Measurements from ENCODE around the gene LPCAT1.

The LPCAT1 gene

DNA sequence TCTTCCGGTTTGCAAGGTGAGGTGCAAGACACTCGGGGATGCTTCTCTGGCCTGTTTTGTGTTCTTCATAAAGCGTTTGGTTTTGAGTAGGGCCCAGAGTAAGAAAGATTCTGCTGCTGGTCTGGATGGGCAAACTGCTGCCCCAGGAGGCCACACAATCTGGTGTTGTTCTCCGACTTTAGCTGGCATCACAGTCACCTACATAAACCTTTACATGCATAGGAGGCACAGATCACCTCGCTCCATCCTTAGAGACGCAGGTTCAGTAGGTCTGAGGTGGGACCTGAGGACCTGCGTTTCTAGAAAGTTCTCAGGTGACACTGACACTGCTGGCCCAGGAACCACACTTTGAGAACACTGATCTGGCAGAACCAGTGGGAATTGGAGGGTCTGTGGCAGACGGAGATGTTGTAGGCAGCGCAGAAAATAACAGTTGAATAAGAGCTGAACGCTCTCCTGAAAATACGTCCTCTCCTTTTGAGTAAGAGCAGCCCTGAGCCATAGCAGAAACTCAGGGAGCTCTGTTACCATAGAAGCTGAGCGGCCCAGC, 74.6 kb downstream of the LPCAT1 start:
- TF ChIP-seq, protein P1, sequence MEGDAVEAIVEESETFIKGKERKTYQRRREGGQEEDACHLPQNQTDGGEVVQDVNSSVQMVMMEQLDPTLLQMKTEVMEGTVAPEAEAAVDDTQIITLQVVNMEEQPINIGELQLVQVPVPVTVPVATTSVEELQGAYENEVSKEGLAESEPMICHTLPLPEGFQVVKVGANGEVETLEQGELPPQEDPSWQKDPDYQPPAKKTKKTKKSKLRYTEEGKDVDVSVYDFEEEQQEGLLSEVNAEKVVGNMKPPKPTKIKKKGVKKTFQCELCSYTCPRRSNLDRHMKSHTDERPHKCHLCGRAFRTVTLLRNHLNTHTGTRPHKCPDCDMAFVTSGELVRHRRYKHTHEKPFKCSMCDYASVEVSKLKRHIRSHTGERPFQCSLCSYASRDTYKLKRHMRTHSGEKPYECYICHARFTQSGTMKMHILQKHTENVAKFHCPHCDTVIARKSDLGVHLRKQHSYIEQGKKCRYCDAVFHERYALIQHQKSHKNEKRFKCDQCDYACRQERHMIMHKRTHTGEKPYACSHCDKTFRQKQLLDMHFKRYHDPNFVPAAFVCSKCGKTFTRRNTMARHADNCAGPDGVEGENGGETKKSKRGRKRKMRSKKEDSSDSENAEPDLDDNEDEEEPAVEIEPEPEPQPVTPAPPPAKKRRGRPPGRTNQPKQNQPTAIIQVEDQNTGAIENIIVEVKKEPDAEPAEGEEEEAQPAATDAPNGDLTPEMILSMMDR (conservative IDR thresholded peaks at IDR 0.05; ENCODE audit: control insufficient read depth, insufficient read depth, low read depth, low read length): no peak
- DNase-seq (ENCODE audit: low read depth): no peak
- no peak overlapping the region for H3K4me3 ChIP-seq (ENCODE audit: control insufficient read depth, low read depth, low read length)

DNA sequence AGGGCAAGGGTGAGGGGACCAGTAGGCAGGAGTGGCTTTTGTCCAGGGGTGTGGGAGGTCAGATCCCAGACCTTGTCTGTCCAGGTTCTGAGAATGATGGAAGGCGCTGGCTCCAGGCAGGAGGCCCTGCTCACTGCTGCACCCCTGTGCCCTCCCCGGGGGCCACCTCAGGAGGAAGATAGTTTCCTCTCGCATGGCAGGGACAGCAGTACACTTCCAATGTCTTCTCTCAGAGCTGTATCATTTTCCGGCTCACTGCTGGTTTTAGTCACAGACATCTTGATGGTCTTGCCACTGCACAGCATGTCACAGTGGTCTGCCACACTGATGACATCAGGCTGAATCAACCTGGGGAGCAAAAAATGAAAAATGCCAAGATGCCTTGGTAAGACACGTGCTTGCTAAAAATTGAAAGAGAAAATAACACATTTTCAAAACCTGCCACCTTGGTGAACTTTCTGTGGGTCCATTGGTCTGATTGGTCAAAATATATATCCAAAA, 75.2 kb downstream of the LPCAT1 start:
- no peak for DNase-seq (ENCODE audit: low read depth)
- TF ChIP-seq, protein P1 (conservative IDR thresholded peaks at IDR 0.05; ENCODE audit: control insufficient read depth, insufficient read depth, low read depth, low read length): no peak
- H3K4me3 ChIP-seq (ENCODE audit: control insufficient read depth, low read depth, low read length): no peak overlapping the region

DNA sequence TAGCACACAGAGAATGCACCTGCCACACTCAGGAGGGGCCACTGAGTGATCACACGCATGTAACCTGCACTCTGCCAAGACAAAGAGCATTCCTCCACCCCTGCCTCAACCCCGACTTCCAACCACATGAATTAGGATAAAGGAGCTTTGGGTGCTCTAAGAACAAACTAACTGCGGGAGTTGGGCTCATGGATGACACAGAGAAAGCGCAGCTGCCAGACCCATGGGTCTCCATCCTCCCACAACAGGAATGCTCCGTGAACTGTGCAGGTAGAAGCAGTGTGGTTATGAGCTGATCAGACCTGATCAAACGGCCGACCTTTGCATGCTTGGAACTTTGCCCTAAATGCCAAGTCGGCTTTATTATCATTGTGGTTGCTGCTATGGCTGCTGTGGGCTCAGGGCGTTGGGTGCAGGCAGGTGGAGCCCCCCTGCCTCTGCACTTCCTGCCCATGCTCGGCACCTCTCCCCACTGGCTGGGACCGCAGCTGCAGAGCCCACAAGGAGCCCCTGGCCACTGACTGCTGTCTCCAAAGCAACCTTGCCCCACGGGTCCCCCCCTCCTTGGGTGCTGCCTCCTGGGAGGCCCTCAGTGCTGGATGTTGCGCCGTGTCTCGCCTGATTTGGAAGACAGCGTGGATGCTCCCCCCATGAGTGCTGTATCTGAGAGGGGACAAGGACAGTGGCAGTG, 75.9 kb downstream of the LPCAT1 start:
- TF ChIP-seq, protein P1 (conservative IDR thresholded peaks at IDR 0.05; ENCODE audit: control insufficient read depth, insufficient read depth, low read depth, low read length): no peak
- DNase-seq (ENCODE audit: low read depth): no peak
- H3K4me3 ChIP-seq (ENCODE audit: control insufficient read depth, low read depth, low read length): no peak overlapping the region

DNA sequence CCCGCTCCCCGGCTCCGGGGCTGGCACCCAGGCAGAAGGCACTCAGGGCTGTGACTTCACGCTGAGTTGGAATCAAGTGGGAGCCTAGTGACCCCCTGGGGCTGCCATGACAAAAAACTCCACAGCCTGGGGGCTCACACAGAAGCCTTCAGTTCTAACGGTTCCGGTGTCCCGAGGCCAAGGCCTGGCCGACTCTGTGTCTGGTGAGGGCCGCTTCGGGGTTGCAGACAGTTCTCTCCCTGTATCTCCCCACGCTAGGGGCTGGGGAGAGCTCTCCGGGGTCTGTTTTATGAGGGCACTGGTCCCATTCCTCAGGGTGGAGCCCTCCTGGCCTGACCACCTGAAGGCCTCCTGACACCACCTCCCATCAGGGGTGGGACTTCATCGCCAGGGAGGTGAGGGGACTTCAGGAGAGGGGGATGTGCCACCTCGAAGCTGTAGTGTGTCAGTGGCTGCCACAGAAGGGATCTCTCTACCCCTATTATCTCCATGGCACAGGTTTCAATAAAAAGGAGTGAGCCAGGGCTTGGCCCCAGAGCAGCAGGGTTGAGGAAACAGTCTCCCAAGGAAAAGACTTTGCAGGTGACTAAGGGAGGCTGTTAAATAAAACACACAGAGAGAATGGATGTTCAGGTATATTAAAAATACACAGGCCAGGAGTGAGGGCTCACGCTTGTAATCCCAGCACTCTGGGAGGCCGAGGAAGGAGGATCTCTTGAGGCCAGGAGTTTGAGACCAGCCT, 77.0 kb downstream of the LPCAT1 start:
- DNase-seq (ENCODE audit: low read depth): no peak
- TF ChIP-seq, protein P1 (conservative IDR thresholded peaks at IDR 0.05; ENCODE audit: control insufficient read depth, insufficient read depth, low read depth, low read length): no peak
- H3K4me3 ChIP-seq (ENCODE audit: control insufficient read depth, low read depth, low read length): no peak overlapping the region

DNA sequence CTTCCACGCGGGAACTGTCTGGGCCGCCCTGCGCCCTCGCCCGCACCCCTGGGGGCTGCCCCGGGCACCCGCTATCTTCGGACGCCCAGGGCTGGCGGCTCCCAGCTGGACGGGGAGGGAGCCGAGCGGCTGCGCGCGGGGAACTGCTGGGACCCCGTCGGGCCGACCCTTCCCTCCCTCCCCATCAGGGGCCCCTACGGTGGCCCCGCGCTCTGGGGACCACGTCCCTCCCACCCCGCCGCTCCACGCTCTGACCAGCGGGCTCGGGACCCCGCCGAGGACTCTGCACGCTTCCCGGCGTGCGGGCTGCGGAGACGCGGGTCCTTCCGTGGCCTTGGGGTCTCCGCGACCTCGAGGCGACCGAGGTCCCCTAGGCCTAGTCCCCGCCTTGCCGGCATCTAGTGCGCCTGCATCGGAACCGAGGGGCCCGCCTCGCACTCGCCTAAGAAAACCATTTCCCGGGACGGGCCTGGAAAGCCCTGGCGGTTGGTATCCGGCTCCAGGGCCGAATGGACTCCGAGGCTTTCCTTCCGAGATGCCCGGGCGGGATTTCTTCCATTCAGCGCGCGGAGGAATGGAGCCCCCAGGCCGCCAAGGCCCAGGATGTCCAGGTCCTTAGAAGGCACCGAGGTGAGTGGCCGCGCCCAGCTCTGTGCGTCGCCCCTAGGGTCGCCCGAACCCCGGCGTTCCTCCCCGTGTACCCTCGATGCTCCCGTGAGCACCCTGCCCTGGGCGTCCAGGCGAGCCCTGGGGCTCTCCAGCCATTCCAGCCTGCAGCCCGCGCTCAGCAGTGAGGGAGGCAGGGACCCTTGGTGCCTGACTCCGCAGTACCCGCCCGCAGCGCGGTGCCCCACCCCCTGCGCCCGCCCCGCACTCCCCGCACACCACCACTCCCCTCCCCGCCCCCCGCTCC, 77.8 kb downstream of the LPCAT1 start:
- no peak overlapping the region for H3K4me3 ChIP-seq (ENCODE audit: control insufficient read depth, low read depth, low read length)
- no peak for DNase-seq (ENCODE audit: low read depth)
- TF ChIP-seq, protein P1 (conservative IDR thresholded peaks at IDR 0.05; ENCODE audit: control insufficient read depth, insufficient read depth, low read depth, low read length): no peak

DNA sequence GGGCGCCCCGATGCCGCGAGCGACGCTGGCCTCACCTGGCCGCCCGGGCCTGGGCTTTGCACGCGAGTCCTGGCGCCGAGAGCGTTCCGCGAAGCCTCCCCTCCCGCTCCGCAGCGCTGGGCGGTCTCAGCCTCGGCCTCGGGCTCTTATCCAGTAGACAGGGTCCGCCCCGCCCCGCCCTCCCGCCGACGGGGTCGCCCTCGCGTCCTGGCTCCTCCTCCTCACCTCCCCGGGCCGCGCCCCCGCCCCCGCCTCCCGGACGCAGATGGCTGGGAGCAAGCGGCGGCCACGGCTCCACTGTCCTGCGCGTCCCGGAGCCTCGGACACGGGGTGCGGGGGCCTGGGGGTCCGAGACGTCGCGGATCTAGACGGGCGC, 78.5 kb downstream of the LPCAT1 start, which contains the start of gene SLC6A3:
SLC6A3 (minus strand) TSS at position 128 of the 376 bp plus-strand sequence. CDS start 2,243 bp downstream, outside the sequence.
- H3K4me3 ChIP-seq (ENCODE audit: control insufficient read depth, low read depth, low read length): no peak within 1 kb of the TSS
- DNase-seq (ENCODE audit: low read depth): no peak
- TF ChIP-seq, protein P1 (conservative IDR thresholded peaks at IDR 0.05; ENCODE audit: control insufficient read depth, insufficient read depth, low read depth, low read length): no peak

Measured in fibroblast of mammary gland (primary cell).